ENCODE results near the gene IFRD2.

IFRD2 gene

GRCh38 chr3:50325497-50326181 is 33.4 kb upstream of the IFRD2 start:
- no peak for DNase-seq
- intact Hi-C loops (cut with DNase I): loop anchor here (5.0 to 10.0 kb wide), 3 partner anchors 33 to 101 kb away; partner anchors contain the start of genes IFRD2 and LSMEM2

- intact Hi-C loops (cut with DNase I): loop anchor here (5.0 to 10.0 kb wide), 3 partner anchors 33 to 100 kb away; partner anchors contain the start of genes IFRD2 and LSMEM2
- DNase-seq: no peak
These were observed 32.9 kb upstream of the IFRD2 start for GRCh38 chr3:50325113-50325480.

GRCh38 chr3:50324351-50325112 is 32.3 kb upstream of the IFRD2 start:
- intact Hi-C loops (cut with DNase I): loop anchor here (5.0 to 10.0 kb wide), 3 partner anchors 32 to 100 kb away; partner anchors contain the start of genes IFRD2 and LSMEM2
- peak in 41 of 42 donors; percentile 57 to 91 (median 77) for DNase-seq

- intact Hi-C loops (cut with DNase I): loop anchor here (10.0 kb wide), 2 partner anchors 49 to 99 kb away; partner anchors contain the start of gene LSMEM2
- peak in 1 of 42 donors; percentile 22 for DNase-seq
These were observed 31.5 kb upstream of the IFRD2 start for GRCh38 chr3:50323614-50324199.

- DNase-seq: peak in 1 of 42 donors; percentile 21
- intact Hi-C loops (cut with DNase I): loop anchor here (10.0 kb wide), 2 partner anchors 48 to 98 kb away; partner anchors contain the start of gene LSMEM2
These were observed 30.9 kb upstream of the IFRD2 start for GRCh38 chr3:50323092-50323600.

- DNase-seq: peak in 1 of 42 donors; percentile 23
- intact Hi-C loops (cut with DNase I): loop anchor here (10.0 kb wide), 2 partner anchors 48 to 98 kb away; partner anchors contain the start of gene LSMEM2
These were observed 30.3 kb upstream of the IFRD2 start, which contains the start of gene HYAL2 for GRCh38 chr3:50322386-50323091. TSS of gene HYAL2 (minus strand) at chr3:50322745. CDS start at chr3:50320489, 2,256 bp downstream.

- intact Hi-C loops (cut with DNase I): loop anchor here (10.0 kb wide), 2 partner anchors 47 to 97 kb away; partner anchors contain the start of gene LSMEM2
- no peak for DNase-seq
These were observed 29.8 kb upstream of the IFRD2 start for GRCh38 chr3:50322115-50322385.

GRCh38 chr3:50321336-50322114 is 29.3 kb upstream of the IFRD2 start:
- intact Hi-C loops (cut with DNase I): loop anchor here (10.0 kb wide), 2 partner anchors 47 to 97 kb away; partner anchors contain the start of gene LSMEM2
- peak; percentile 77 to 97 (median 91) for DNase-seq

GRCh38 chr3:50320853-50321335 is 28.7 kb upstream of the IFRD2 start:
- DNase-seq: peak in 41 of 42 donors; percentile 66 to 93 (median 85)
- intact Hi-C loops (cut with DNase I): loop anchor here (10.0 kb wide), 2 partner anchors 46 to 96 kb away; partner anchors contain the start of gene LSMEM2

GRCh38 chr3:50319894-50320625 is 27.8 kb upstream of the IFRD2 start:
- no peak for DNase-seq
- intact Hi-C loops (cut with DNase I): loop anchor here (10.0 kb wide), 2 partner anchors 45 to 95 kb away; partner anchors contain the start of gene LSMEM2

GRCh38 chr3:50319181-50319893 is 27.1 kb upstream of the IFRD2 start:
- intact Hi-C loops (cut with DNase I): no loop called here
- DNase-seq: no peak

GRCh38 chr3:50318615-50319014 is 26.4 kb upstream of the IFRD2 start:
- no peak for DNase-seq
- intact Hi-C loops (cut with DNase I): no loop called here

- intact Hi-C loops (cut with DNase I): no loop called here
- DNase-seq: no peak
These were observed 25.9 kb upstream of the IFRD2 start for GRCh38 chr3:50318163-50318562.

- intact Hi-C loops (cut with DNase I): no loop called here
- DNase-seq: no peak
These were observed 25.1 kb upstream of the IFRD2 start for GRCh38 chr3:50317300-50317699.

GRCh38 chr3:50316657-50317242 is 24.5 kb upstream of the IFRD2 start:
- DNase-seq: peak in 38 of 42 donors; percentile 46 to 94 (median 74)
- intact Hi-C loops (cut with DNase I): no loop called here

GRCh38 chr3:50314816-50315215 is 22.6 kb upstream of the IFRD2 start:
- intact Hi-C loops (cut with DNase I): no loop called here
- no peak for DNase-seq
